Mucosa of descending colon (tissue), 3 donors: ENCODE data around the gene ALDOC. TPM values are rescaled to one million over a fixed set of nuclear protein-coding genes. Genes with fewer than 3 reads are reported as not detected.

Source experiments
- ATAC-seq: fragments of 200-7000 bp; cut with Tn5 transposase; one replicate; pipeline ENCODE4 v1.9.1; 2020; ENCODE audit warnings: mild to moderate bottlenecking, moderate library complexity
- DNase-seq, 3 donors: peaks; one replicate each; pipeline ENCODE4 v3.0.0-alpha.2; 2020
- H3K36me3 ChIP-seq: fragments of 200-600 bp; one replicate; pipeline ENCODE4 v1.8.0; 2021; ENCODE audit warnings: low read depth, mild to moderate bottlenecking
- H3K4me1 ChIP-seq: fragments of 200-600 bp; one replicate; pipeline ENCODE4 v1.8.0; 2021; ENCODE audit warnings: low read depth, mild to moderate bottlenecking
- H3K4me3 ChIP-seq: fragments of 200-600 bp; one replicate; pipeline ENCODE4 v1.8.0; 2021; ENCODE audit warnings: mild to moderate bottlenecking
- H3K9me3 ChIP-seq: fragments of 200-600 bp; one replicate; pipeline ENCODE4 v1.8.0; 2021; ENCODE audit warnings: mild to moderate bottlenecking
- CTCF ChIP-seq: fragments of 200-600 bp; IDR thresholded peaks from one replicate; pipeline ENCODE4 v1.8.0; 2022; ENCODE audit warnings: antibody characterized with exemption, mild to moderate bottlenecking
- intact Hi-C, 2 donors: fragments of 100-400 bp; cut with DNase I in 1 of 2; cut with micrococcal nuclease in 1 of 2; formaldehyde crosslinking; loops; one replicate each; pipeline versions ENCODE4 v1.11.0 to v1.11.1; 2022; cut with DNase I, micrococcal nuclease
- total RNA-seq, 3 donors: library from RNA; stranded (reverse); fragmentation: NEBNext Ultra II Directional in 2 of 3; extraction: Animal tissue kit (Norgen Biotek cat#: 25700) in 2 of 3; gene quantifications; one replicate each; pipeline versions ENCODE4 v1.2.1 to v1.2.4, GENCODE V29; 2021 to 2023
- donor health status: DM: no; HTN: no; CAD: no; lungs with moderate emphysema.
- donor health status: DM: no; HTN: no; CAD: no.
- donor health status: DM: no; HTN: yes; CAD: no.

Gene ALDOC
- total RNA-seq, 3 donors from 2014 or later: 15.3 to 25.4 (median 19.7) TPM

GRCh38 chr17:28551421-28552175, 25.1 kb downstream of the ALDOC start:
- no peak for TF ChIP-seq CTCF
- DNase-seq (peak in 1 of 3 donors; percentile 48), ATAC-seq (peak; percentile 31)
- Histone ChIP-seq H3K4me1 (peaks cover 14% of the 10 kb centered on the region), H3K9me3 (no peaks in the 10 kb centered on the region), H3K36me3 (peaks cover 7% of the 10 kb centered on the region), H3K4me3 (peak overlapping the region; percentile 68)
- intact Hi-C loops: no loop called here

DNA sequence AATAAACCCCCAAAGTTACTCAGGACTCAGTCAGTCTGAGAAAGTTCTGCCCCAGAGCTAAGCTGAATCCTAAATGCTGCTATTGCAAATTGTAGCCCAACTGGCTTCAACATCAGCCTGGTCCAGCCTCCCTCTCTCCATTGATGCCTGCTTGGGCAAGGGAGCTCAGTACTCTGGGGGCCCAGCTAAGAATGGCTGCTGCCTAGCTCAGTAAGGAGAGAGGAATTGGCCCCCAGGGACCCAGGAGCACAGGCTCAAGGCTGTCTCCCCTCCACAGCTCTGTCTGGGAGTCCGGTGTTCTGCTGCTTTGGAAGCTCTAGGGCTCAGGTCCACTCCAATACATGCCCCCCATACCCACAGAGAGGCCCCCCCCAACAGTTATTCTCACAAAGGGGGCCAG, 25.8 kb downstream of the ALDOC start:
- no peak for TF ChIP-seq CTCF
- Histone ChIP-seq H3K9me3 (no peaks in the 10 kb centered on the region), H3K4me1 (peaks cover 14% of the 10 kb centered on the region), H3K36me3 (peaks cover 4% of the 10 kb centered on the region), H3K4me3 (no peak overlapping the region)
- intact Hi-C loops: no loop called here
- ATAC-seq: no peak
- no peak for DNase-seq

- no peak for TF ChIP-seq CTCF
- intact Hi-C loops: loop anchor here in 1 of 2 donors (5.0 kb wide), 1 partner anchor 52 kb away; no protein-coding TSS in a partner anchor
- Histone ChIP-seq H3K4me1 (peaks cover 14% of the 10 kb centered on the region), H3K4me3 (no peak overlapping the region), H3K36me3 (no peaks in the 10 kb centered on the region), H3K9me3 (no peaks in the 10 kb centered on the region)
- DNase-seq (peak in 1 of 3 donors; percentile 38), ATAC-seq (peak; percentile 5)
Observed at GRCh38 chr17:28549236-28550132, 27.2 kb downstream of the ALDOC start.

- no peak for TF ChIP-seq CTCF
- intact Hi-C loops: loop anchor here in 1 of 2 donors (5.0 kb wide), 1 partner anchor 51 kb away; no protein-coding TSS in a partner anchor
- H3K36me3 ChIP-seq: no peaks in the 10 kb centered on the region
- H3K4me3 ChIP-seq: no peak overlapping the region
- peaks cover 14% of the 10 kb centered on the region for H3K4me1 ChIP-seq
- H3K9me3 ChIP-seq: no peaks in the 10 kb centered on the region
- no peak for ATAC-seq
- DNase-seq: no peak
Observed at GRCh38 chr17:28548417-28549130, 28.1 kb downstream of the ALDOC start.
